ENCODE results near the gene DDX50. TPM values are rescaled to one million over a fixed set of nuclear protein-coding genes. Genes with fewer than 3 reads are reported as not detected.
A peak's percentile ranks its signal among the peaks of the same experiment; 100 is the strongest.
"Not testable (repeated sequence)": the region's sequence is repeated elsewhere in the genome, so short reads cannot be mapped to it uniquely, and the experiment has no call there.

DDX50 gene
- total RNA-seq, 3 donors from 2014 or later (not counting 1 experiment from before 2014, with no cell fraction given), result 28.3 to 33.1 (median 31.9) TPM

DNA sequence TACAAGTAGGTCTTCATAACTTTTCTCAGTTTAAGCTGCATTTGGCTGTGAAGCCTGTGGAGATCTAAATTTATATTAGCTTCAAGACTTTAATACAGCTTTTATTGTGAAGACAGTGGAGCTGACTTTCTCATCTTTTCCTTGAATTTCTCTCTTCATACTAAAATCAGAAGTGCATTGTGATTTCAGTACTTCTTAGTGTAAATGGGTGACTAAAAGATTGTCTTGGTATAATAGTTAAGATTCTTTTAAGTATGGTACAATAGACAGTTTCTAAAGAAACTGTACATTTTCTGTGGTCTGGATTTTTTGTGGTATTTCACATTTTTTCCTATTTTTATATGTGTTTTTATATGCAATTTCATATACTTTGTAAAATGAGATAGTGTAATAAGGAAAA, 33.9 kb downstream of the DDX50 start:
- Mint-ChIP-seq H3K36me3 (peaks cover 11% of the 10 kb centered on the region), H3K4me3 (no peak overlapping the region), H3K9me3 (no peaks in the 10 kb centered on the region), H3K27ac (no peak overlapping the region), H3K4me1 (peaks cover 5 to 10% of the 10 kb centered on the region in 2 donors), H3K27me3 (ENCODE audit: low read depth in 2 of 2) (no peaks in the 10 kb centered on the region)
- Histone ChIP-seq H3K27ac (ENCODE audit: low read length) (no peak overlapping the region), H3K36me3 (ENCODE audit: control insufficient read depth, insufficient read depth, low read length) (peaks cover 59% of the 10 kb centered on the region), H3K4me3 (ENCODE audit: low read length) (no peak overlapping the region), H3K27me3 (ENCODE audit: control insufficient read depth, insufficient read depth, low read length) (no peaks in the 10 kb centered on the region), H3K4me1 (ENCODE audit: control insufficient read depth, insufficient read depth, low read length) (no peaks in the 10 kb centered on the region), H3K9me3 (ENCODE audit: control insufficient read depth, insufficient read depth, low read length) (no peaks in the 10 kb centered on the region)
- no peak for DNase-seq
- ATAC-seq, result no peak
- TF ChIP-seq, protein P1, sequence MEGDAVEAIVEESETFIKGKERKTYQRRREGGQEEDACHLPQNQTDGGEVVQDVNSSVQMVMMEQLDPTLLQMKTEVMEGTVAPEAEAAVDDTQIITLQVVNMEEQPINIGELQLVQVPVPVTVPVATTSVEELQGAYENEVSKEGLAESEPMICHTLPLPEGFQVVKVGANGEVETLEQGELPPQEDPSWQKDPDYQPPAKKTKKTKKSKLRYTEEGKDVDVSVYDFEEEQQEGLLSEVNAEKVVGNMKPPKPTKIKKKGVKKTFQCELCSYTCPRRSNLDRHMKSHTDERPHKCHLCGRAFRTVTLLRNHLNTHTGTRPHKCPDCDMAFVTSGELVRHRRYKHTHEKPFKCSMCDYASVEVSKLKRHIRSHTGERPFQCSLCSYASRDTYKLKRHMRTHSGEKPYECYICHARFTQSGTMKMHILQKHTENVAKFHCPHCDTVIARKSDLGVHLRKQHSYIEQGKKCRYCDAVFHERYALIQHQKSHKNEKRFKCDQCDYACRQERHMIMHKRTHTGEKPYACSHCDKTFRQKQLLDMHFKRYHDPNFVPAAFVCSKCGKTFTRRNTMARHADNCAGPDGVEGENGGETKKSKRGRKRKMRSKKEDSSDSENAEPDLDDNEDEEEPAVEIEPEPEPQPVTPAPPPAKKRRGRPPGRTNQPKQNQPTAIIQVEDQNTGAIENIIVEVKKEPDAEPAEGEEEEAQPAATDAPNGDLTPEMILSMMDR (IDR thresholded peaks at IDR 0.05), result no peak
- intact Hi-C loops (cut with micrococcal nuclease), result no loop called here

DNA sequence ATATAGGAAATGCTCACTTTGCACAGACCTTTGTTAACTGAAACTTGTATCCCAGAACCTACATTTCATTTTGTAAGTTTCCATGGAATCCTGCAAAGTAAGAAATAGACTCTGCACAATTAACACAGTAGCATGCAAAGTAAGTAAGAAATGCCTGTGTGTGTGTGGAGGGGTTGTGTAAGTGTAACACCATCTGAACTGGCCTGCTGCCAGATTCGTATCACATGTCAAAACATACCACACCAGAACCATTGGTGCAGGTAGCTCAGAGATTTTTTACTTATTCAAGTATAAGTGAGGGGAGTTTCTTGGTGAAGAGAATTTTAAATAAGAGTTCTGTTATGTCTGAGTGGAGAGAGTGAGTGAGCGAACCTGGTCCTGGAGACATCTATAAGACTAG, 37.0 kb downstream of the DDX50 start:
- Histone ChIP-seq H3K9me3 (ENCODE audit: control insufficient read depth, insufficient read depth, low read length) (no peaks in the 10 kb centered on the region), H3K27me3 (ENCODE audit: control insufficient read depth, insufficient read depth, low read length) (no peaks in the 10 kb centered on the region), H3K4me3 (ENCODE audit: low read length) (no peak overlapping the region), H3K36me3 (ENCODE audit: control insufficient read depth, insufficient read depth, low read length) (peaks cover 66% of the 10 kb centered on the region), H3K4me1 (ENCODE audit: control insufficient read depth, insufficient read depth, low read length) (no peaks in the 10 kb centered on the region), H3K27ac (ENCODE audit: low read length) (no peak overlapping the region)
- Mint-ChIP-seq H3K36me3 (peaks cover 11% of the 10 kb centered on the region), H3K27ac (peak overlapping the region in 1 of 2 donors; percentile 60), H3K9me3 (no peaks in the 10 kb centered on the region), H3K27me3 (ENCODE audit: low read depth in 2 of 2) (no peaks in the 10 kb centered on the region), H3K4me1 (peaks cover 0 to 4% of the 10 kb centered on the region in 2 donors), H3K4me3 (no peak overlapping the region)
- no peak for ATAC-seq
- 100% methylated on average over 1 of the region's 2 CpGs for WGBS (ENCODE audit: insufficient coverage)
- no peak for DNase-seq
- TF ChIP-seq, protein P1 (IDR thresholded peaks at IDR 0.05), result no peak
- intact Hi-C loops (cut with micrococcal nuclease), result no loop called here

DNA sequence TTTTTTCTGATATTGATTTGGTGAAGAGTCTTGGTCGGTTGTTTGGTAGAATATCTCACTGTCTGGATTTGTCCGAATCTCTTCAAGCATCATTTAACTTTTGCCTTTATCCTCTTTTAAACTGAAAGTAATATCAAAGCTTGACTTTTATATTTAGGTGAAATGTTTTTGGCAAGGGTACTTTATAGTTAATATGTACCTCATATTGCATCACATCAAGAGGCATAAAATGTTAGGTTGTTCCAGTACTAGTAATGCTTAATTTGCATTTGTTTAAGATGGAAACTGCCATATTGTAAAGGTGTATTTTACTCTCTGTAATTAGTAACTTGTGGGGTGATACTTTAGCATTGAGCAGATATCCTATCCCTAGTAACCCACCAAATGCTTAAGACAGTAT, 37.8 kb downstream of the DDX50 start:
- Histone ChIP-seq H3K27me3 (ENCODE audit: control insufficient read depth, insufficient read depth, low read length) (no peaks in the 10 kb centered on the region), H3K9me3 (ENCODE audit: control insufficient read depth, insufficient read depth, low read length) (no peaks in the 10 kb centered on the region), H3K4me1 (ENCODE audit: control insufficient read depth, insufficient read depth, low read length) (no peaks in the 10 kb centered on the region), H3K4me3 (ENCODE audit: low read length) (no peak overlapping the region), H3K27ac (ENCODE audit: low read length) (no peak overlapping the region), H3K36me3 (ENCODE audit: control insufficient read depth, insufficient read depth, low read length) (peaks cover 72% of the 10 kb centered on the region)
- Mint-ChIP-seq H3K27me3 (ENCODE audit: low read depth in 2 of 2) (no peaks in the 10 kb centered on the region), H3K9me3 (no peaks in the 10 kb centered on the region), H3K36me3 (peaks cover 11% of the 10 kb centered on the region), H3K27ac (no peak overlapping the region), H3K4me1 (peaks cover 0 to 4% of the 10 kb centered on the region in 2 donors), H3K4me3 (no peak overlapping the region)
- intact Hi-C loops (cut with micrococcal nuclease), result no loop called here
- no CpG with 5 or more reads among the region's 2 CpGs for WGBS (ENCODE audit: insufficient coverage)
- ATAC-seq, result no peak
- no peak for DNase-seq
- TF ChIP-seq, protein P1 (IDR thresholded peaks at IDR 0.05), result no peak

DNA sequence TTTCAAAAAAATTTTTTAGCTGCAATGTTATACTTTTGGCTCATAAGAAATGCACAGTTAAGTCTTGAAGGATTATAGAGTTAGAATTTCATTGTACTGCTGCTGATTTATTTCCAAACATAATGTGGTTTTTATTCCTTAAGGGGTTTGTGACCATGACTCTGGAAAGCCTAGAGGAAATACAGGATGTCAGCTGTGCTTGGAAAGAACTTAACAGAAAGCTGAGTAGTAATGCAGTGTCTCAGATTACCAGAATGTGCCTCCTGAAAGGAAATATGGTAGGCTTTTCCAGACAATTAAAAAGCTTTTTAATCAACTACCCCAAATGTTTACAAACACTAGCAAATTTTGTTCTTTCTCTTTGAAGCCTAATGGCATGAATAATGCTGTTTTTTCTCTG, 39.8 kb downstream of the DDX50 start:
- ATAC-seq; H3K4me3 ChIP-seq (ENCODE audit: low read length); H3K4me1 Mint-ChIP-seq; H3K9me3 ChIP-seq (ENCODE audit: control insufficient read depth, insufficient read depth, low read length); DNase-seq; H3K27ac Mint-ChIP-seq; H3K4me3 Mint-ChIP-seq; H3K27me3 ChIP-seq (ENCODE audit: control insufficient read depth, insufficient read depth, low read length); H3K4me1 ChIP-seq (ENCODE audit: control insufficient read depth, insufficient read depth, low read length); H3K27ac ChIP-seq (ENCODE audit: low read length); H3K9me3 Mint-ChIP-seq; intact Hi-C loops (cut with micrococcal nuclease); H3K27me3 Mint-ChIP-seq (ENCODE audit: low read depth in 2 of 2): not testable (repeated sequence)
- peaks cover 11% of the 10 kb centered on the region for H3K36me3 Mint-ChIP-seq
- peaks cover 73% of the 10 kb centered on the region for H3K36me3 ChIP-seq (ENCODE audit: control insufficient read depth, insufficient read depth, low read length)

Data from natural killer cell (primary cell).